Kidney capillary endothelial cell (primary cell): ENCODE results near the gene ANKRD34A.
"Not testable (repeated sequence)": the region's sequence is repeated elsewhere in the genome, so short reads cannot be mapped to it uniquely, and the experiment has no call there.

Experiments
- DNase-seq: peaks from one replicate; pipeline ENCODE4 v3.0.0-alpha.2; 2018; ENCODE audit warnings: low spot score

Gene ANKRD34A

DNA sequence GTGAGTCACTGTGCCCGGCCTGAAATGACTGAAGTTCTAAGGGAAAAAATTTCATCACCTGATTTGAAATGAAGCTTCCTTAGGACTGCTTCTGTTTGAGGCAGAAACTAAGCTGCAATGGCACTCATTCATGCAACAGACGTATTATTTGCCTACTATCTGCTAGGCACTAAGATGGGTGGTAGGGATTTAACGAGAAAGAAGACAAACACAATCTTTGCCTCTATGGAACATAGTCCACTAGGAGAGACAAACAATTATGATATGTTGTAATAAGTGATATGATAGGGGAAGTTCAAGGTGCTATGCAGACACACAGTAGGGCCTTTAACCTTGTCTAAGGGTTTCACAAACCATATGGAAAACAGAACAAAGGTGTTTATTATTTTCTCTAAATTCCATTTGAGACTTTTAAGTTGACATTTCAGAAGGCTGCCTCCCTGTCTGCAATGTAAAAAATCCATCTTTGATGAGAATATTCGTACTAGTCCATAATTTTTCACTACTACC is 17.8 kb downstream of the ANKRD34A start:
- no peak for DNase-seq

DNA sequence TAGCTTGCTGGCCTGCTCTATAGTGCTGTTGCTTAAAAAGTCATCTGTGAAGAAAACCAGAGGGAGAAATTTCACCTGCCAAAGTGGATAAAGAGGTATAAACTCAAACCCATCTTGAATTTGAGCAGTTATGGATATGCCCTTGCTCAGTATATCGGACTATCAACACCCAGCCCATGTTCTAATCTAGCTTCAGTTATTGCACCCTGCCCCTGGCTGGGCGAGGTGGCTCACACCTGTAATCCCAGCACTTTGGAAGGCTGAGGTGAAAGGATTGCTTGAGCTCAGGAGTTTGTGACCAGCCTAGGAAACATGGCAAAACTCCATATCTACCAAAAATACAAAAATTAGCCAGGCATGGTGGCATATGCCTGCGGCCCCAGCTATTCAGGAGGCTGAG is 19.8 kb downstream of the ANKRD34A start:
- no peak for DNase-seq

DNA sequence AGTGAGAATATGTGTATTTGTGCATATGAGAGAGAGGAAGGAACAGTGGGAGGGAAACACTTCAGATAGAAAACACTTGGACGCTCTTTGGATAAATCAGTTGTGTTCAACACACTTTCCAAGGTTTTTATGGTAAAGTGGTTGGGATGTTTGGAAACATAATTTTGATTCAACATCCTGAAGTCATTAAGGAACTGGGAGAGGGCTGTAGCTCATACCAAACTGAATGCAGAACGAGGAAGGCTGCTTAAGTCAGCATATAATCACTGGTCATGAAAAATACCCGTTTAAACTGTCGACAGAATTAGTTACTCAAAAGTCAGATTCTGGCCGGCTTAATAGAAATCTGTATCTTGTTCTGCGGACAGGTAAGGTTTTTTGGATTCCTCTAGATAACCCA is 21.5 kb downstream of the ANKRD34A start:
- no peak for DNase-seq

DNA sequence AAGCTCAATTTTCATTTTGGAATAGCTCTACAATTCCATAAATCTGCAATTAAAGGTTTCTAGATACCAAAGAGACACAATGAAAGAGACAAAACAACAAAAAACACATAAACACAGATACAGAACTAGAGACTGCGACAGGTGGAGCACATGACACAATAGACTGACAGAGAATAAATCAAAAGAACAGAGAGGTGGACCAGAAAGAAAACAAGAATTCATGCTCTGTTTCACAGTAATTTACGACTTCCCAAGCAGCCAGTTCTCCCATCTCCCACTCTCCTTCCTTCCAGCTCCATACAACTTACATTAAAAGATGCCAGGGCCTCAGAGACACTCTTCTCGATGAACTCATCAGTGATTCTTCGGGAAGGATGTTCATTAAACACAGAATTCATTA is 22.0 kb downstream of the ANKRD34A start:
- no peak for DNase-seq

DNA sequence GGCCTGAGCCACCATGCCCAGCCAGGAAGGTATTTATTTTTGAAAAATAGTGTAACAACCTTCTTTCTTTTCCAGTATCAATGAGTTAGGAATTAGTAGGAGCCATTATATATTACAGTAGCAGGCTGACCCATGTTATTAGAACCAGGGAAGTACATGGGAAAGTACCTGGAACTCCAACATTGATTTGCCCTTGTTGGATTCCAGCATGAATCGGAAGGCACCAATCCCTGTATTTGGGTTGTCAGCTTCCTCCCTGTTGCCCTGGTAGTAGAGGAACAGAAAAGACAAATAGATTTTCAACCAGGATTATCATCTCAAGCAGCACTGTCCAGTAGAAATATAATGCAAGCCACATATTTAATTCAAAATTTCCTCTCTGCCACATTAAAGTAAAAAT is 26.9 kb downstream of the ANKRD34A start:
- DNase-seq: no peak

DNA sequence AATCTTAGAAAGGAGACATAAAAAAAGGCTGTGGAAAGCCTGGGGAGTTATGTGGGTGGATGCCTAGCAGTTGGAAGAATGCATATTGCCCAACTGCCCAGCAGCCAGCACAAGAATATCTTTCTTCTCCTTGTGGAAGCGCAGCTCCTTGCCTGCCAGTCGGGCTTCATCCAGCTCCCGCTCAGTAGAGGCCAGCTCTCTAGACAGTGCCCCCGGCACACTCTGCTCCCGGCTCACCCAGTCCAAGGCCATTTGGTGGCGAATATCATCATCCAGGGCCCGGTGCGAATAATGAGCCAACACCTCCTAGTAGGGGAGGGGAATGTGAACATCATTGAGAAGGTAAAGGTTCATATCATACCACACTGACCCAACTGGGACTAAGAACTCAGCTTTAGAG is 28.1 kb downstream of the ANKRD34A start:
- DNase-seq: no peak

DNA sequence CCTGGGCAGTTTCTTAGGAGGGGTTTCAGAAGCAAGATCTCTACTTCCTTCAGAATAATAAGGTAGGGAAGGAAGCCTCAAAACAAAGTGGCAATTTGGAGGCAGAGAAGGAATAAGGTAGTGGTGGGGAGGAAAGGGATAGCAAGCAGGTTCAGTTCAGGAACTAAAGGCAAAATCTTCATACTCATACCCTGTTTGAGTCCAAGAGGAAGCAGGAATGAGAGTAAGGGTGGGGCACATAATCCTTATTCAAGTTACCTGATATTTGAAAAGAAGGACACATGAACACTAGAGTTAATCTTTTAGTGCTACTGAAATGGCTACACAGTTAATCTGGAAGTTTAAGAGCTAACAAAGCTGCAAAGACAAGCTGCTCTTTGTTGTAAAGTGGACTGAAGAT is 28.7 kb downstream of the ANKRD34A start:
- no peak for DNase-seq

DNA sequence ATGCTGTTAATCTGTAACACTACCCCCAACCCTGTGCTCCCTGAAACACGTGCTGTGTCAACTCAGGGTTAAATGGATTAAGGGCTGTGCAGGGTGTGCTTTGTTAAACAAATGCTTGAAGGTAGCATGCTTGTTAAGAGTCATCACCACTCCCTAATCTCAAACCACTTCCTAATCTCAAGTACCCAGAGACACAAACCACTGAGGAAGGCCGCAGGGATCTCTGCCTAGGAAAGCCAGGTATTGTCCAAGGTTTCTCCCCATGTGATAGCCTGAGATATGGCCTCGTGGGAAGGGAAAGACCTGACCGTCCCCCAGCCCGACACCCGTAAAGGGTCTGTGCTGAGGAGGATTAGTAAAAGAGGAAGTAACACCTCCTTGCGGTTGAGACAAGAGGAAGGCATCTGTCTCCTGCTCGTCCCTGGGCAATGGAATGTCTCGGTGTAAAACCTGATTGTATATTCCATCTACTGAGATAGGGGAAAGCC is 31.8 kb downstream of the ANKRD34A start:
- not testable (repeated sequence) for DNase-seq

DNA sequence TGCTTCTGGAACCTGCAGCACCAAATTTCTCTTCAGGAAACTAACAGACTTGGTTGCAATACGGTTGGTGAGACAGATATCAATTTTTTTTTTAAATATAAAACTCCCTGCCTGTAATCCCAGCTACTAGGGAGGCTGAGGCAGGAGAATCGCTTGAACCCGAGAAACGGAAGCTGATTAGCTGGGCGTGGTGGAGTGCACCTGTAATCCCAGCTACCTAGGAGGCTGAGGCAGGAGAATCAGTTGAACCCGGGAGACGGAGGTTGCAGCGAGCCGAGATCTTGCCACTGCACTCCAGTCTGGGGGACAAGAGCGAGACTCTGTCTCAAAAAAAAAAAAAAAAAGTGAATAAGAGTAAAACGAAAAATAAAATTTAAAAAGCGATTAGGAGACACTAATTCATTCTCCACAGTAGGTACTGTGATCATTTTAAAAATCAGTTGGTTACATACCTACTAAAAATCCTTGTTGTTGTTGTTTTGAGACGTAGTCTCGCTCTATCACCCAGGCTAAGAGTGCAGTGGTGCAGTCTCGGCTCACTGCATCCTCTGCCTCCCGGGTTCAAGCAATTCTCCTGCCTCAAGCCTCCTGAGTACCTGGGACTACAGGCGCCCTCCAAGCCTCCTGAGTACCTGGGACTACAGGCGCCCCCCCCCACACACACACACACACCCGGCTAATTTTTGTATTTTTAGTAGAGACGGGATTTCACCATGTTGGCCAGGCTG is 36.3 kb downstream of the ANKRD34A start:
- no peak for DNase-seq

DNA sequence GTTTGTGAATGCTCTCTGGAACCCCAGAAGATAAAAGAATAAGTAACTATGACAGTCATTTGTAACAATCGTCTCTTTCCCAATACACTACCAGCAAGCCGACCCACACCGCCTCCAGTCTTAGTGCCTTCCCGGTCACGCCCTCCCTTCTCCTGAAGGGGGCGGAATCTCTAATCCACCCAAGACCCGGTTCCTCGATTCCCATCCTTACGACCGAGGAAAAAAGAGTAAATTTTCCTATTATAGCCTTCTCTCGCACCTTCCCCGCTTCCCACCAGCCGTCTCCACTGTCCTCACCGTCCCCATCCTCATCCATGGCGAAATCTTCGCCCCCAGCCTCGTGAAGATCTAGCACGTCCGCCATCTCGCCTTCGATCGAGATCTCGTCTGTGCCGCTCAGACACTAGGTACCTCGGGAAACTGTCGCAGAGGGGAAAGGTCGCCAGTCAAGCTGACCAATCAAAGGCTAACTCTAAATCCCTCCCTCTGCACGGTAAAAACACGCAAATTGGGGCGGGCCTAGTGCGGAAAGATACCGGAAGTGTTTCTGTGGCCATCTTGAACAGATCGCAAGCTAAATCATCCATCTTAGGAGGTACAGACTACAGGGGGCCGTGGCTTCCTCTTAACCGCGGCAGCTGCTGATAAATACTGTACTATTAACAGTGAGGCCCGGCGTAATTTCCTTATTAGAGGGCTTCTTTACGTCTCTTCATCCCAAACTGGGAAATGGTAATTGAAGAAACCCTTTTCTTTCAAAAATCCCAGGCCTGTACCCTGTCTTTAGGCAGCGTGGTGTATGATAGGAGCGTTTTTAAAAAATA is 37.1 kb downstream of the ANKRD34A start, which contains the start of gene RBM8A:
Gene RBM8A (minus strand): TSS at position 422 of the 824 bp plus-strand sequence. CDS start 58 bp downstream, at position 364.
- DNase-seq: peak; percentile 96

DNA sequence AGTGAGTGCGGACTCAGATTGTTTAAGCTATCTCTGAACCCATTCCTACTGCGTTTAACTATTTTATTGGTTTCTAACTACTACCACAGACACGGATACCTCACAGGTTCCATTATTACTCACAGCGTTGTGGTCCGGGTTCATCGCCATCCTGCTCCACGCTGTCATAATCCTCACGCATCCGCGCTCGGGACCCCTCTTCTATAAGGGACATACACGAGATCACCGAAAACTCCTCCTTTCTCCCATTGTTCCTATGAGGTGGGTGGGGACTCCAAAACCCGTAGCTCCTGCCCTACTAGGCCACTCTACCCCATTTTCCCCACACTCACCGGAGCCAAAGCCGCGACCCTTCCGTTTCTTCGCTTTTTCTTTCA is 37.7 kb downstream of the ANKRD34A start:
- no peak for DNase-seq

DNA sequence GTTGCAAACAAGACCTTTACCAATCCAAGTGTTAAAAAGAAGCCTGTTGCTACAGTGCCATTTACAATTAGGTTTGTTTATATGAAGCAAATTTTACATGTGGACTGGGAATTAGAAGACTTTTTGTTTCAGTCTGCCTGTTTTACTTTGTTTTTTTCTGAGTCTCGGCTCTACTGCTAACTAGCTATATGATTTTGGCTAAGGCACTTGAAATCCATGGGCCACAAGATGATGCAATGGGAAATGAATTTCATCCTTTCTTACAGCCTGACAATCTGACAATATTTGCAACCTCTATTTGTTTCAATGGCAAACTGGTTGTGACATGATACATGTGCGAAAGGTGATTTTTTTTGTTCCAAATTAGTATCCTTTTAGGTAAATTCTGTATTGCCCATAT is 42.1 kb downstream of the ANKRD34A start:
- DNase-seq: no peak

DNA sequence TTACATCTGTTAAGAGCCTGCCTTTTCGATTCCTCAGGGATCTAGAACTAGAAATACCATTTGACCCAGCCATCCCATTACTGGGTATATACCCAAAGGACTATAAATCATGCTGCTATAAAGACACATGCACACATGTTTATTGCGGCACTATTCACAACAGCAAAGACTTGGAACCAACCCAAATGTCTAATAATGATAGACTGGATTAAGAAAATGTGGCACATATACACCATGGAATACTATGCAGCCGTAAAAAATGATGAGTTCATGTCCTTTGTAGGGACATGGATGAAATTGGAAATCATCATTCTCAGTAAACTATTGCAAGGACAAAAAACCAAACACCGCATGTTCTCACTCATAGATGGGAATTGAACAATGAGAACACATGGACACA is 44.1 kb downstream of the ANKRD34A start:
- DNase-seq: not testable (repeated sequence)

DNA sequence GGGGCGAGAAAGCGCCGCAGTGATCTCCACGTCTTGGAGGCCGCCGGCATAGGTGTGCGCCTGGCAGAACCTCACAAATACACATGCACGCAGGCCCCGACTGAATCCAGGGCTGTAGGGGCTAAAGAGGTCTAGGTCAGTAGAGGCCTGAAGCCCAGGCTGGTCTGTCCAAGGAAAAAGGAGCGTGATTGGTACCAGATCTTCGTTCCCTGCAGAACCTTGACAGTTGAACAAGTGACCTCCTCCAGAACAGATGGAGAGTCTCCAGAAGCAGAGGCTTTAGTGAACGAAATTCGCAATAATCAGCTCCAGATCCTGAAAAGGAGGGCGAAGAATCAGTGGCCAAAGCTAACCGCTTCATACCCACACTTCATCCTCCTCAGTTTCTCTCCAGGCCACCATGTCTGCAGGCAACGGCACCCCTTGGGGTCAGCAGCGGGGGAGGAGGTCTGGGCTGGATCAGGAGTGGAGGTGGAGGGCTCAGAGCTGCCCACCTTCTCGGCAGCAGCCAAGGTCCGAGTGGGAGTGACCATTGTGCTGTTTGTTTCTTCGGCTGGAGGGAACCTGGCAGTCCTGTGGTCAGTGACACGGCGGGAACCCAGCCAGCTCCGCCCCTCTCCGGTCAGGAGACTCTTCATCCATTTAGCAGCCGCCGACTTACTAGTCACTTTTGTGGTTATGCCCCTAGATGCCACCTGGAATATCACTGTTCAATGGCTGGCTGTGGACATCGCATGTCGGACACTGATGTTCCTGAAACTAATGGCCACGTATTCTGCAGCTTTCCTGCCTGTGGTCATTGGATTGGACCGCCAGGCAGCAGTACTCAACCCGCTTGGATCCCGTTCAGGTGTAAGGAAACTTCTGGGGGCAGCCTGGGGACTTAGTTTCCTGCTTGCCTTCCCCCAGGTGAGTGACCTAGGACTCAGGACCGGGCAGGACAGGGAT is 45.1 kb downstream of the ANKRD34A start:
- peak; percentile 33 for DNase-seq

DNA sequence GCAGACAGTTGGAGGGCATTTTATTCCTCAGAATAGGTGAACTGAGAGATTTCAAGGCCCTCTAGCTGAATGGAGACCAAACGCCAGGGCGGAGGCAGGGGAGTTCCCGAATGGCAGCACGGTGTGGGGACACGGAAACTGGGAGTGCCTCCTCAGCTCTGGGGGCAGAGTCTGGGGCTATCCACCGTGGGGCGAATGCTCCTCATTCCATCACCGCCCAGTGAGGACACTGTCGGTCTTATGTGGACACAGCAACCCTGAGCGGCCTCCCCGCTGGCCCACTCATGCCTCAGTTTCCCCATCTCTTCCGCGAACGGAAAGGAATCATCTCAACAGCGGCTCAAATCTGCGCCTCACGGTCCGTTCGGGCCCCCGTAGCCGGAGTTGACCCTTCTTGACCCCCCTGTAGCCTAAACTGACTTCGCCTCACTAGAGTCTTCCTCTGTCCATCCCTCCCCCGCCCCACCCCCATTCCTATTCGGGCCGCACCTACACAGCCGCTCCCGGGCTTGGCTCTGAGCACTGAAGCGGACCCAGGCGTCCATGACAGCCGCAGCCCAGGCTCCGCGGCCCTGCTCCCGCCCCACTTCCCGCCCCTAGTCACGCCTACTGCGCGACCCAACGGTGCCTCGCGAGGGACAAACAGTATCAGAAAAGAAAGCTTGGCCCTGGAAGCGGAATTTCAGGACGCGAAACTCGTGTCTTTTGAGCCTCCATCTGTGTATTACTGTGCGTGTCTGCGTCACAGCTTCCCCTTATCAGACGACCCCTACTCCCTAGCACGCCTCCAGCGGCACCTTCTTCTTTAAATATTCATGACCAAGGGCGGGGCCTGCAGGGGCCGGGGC is 46.0 kb downstream of the ANKRD34A start, which contains the start of gene PEX11B:
Gene PEX11B (minus strand): TSS at position 574 of the 848 bp plus-strand sequence. CDS start 29 bp downstream, at position 545.
- DNase-seq: peak; percentile 80

DNA sequence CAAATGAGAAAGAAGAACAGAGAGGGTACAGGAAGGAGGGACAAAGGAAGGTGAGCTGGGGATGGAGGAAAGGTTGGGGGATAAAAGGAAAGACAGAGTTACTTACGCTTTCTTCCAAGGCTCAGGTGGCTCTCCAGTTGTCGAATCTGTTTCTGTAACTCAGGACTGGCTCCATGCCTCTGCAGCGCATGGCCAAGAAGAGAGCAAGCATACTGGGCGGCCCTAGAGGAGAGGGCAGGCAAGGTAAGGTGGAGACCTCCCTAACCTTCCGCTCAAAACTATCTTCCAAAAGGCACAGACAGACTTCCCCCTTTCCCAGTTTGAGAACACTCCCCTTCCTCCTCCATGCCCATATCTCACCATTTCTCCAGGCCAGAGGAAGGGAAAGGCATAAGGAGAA is 46.8 kb downstream of the ANKRD34A start:
- DNase-seq: no peak

DNA sequence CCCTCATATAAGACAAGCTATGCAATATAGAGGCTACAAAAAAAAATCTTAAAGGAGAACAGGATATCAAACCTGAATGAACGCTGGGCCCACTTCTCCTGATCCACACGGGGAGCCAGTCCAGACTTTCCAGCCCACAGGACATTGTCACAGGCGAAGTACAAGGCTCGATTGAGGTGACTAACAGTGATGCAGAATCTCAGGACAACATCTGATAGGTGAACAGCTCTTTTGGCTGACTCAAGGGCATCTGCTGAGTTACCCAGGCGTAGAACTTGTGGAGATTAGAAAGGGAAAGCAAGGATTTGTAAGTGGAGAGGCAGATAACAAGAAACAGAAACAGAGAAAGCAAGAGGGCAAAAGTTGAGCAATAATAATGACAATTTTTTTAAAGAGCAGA is 47.6 kb downstream of the ANKRD34A start:
- DNase-seq: no peak

DNA sequence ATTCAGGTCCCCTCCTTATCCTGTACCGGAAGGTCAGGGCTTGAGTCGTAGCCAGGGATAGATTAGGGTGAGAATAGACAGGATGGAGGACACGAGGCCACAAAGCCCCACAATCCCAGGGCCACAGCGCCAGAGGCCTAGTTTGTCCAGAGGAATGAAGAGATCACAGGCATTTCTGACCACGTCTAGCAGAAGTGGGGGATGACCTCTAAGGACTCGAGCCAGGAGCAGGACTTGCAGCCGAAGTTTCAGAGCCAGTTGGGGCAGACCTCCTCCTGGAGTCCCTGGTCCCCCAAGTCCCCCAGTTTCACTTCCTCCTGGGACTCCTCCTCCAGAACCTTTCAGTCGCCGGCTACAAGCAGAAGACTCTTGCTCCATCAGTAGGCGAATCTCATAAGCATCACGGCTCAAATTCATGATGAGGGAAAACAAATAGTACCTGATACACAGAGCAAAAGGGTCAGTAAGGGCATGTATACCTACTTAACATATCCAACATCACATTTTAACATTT is 52.2 kb downstream of the ANKRD34A start:
- DNase-seq: no peak
